ENCODE data around the gene CHID1. TPM values are rescaled to one million over a fixed set of nuclear protein-coding genes. Genes with fewer than 3 reads are reported as not detected.
A peak's percentile ranks its signal among the peaks of the same experiment; 100 is the strongest.

CHID1 gene
- total RNA-seq, 1 donor from 2014 or later: 112 TPM

GRCh38 chr11:854601-855329 is 55.8 kb downstream of the CHID1 start:
- H3K36me3 Mint-ChIP-seq (ENCODE audit: unreplicated experiment): no peaks in the 10 kb centered on the region
- no peak overlapping the region for H3K27ac Mint-ChIP-seq (ENCODE audit: unreplicated experiment)
- H3K4me1 Mint-ChIP-seq (ENCODE audit: unreplicated experiment): peaks cover 18% of the 10 kb centered on the region
- no peak for TF ChIP-seq CTCF (IDR thresholded peaks at IDR 0.05)
- no peak overlapping the region for H3K4me3 Mint-ChIP-seq (ENCODE audit: unreplicated experiment)
- no peak for DNase-seq (ENCODE audit: extremely low spot score, unreplicated experiment)
- no peaks in the 10 kb centered on the region for H3K9me3 Mint-ChIP-seq (ENCODE audit: unreplicated experiment)
- H3K27me3 Mint-ChIP-seq (ENCODE audit: unreplicated experiment): no peaks in the 10 kb centered on the region

GRCh38 chr11:853682-854448 is 56.7 kb downstream of the CHID1 start:
- Mint-ChIP-seq H3K4me3 (ENCODE audit: unreplicated experiment) (no peak overlapping the region), H3K36me3 (ENCODE audit: unreplicated experiment) (no peaks in the 10 kb centered on the region), H3K27me3 (ENCODE audit: unreplicated experiment) (no peaks in the 10 kb centered on the region), H3K4me1 (ENCODE audit: unreplicated experiment) (peaks cover 15% of the 10 kb centered on the region), H3K9me3 (ENCODE audit: unreplicated experiment) (no peaks in the 10 kb centered on the region), H3K27ac (ENCODE audit: unreplicated experiment) (no peak overlapping the region)
- DNase-seq (ENCODE audit: extremely low spot score, unreplicated experiment): no peak
- no peak for TF ChIP-seq CTCF (IDR thresholded peaks at IDR 0.05)

- no peak for TF ChIP-seq CTCF (IDR thresholded peaks at IDR 0.05)
- Mint-ChIP-seq H3K4me3 (ENCODE audit: unreplicated experiment) (no peak overlapping the region), H3K27ac (ENCODE audit: unreplicated experiment) (no peak overlapping the region), H3K4me1 (ENCODE audit: unreplicated experiment) (peaks cover 20% of the 10 kb centered on the region), H3K36me3 (ENCODE audit: unreplicated experiment) (no peaks in the 10 kb centered on the region), H3K9me3 (ENCODE audit: unreplicated experiment) (no peaks in the 10 kb centered on the region), H3K27me3 (ENCODE audit: unreplicated experiment) (no peaks in the 10 kb centered on the region)
- DNase-seq (ENCODE audit: extremely low spot score, unreplicated experiment): no peak
Observed at GRCh38 chr11:852762-853161, 57.8 kb downstream of the CHID1 start.

GRCh38 chr11:850775-851763 is 59.5 kb downstream of the CHID1 start:
- no peak for DNase-seq (ENCODE audit: extremely low spot score, unreplicated experiment)
- no peak for TF ChIP-seq CTCF (IDR thresholded peaks at IDR 0.05)

More at GRCh38 chr11:850775-851763, 59.5 kb downstream of the CHID1 start:
- peaks cover 30% of the 10 kb centered on the region for H3K4me1 Mint-ChIP-seq (ENCODE audit: unreplicated experiment)
- H3K36me3 Mint-ChIP-seq (ENCODE audit: unreplicated experiment): no peaks in the 10 kb centered on the region
- H3K4me3 Mint-ChIP-seq (ENCODE audit: unreplicated experiment): peak overlapping the region; percentile 62
- H3K27ac Mint-ChIP-seq (ENCODE audit: unreplicated experiment): no peak overlapping the region
- no peaks in the 10 kb centered on the region for H3K9me3 Mint-ChIP-seq (ENCODE audit: unreplicated experiment)
- no peaks in the 10 kb centered on the region for H3K27me3 Mint-ChIP-seq (ENCODE audit: unreplicated experiment)
